ENCODE measurements around the gene EFS.

DNA sequence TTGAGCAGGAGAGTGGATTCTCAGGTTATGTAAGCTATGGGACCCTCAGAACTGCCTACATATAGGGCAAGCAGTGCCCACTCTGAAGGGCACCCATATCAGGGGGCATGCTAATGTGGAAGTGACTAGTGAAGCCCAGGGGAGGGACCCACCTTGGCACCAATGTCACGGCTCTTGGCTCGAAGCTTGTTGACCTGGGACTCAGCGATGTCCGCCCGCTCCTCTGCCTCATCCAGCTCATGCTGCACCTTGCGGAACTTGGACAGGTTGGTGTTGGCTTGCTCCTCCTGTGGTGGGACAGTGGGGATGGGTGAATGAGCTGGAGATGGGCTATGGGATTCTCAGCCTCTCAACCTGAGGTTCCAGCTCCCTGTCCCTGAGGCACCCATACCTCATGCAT lies 17.3 kb upstream of the EFS start:
- TF ChIP-seq CTCF (IDR thresholded peaks at IDR 0.05) (no peak), POLR2A (IDR thresholded peaks at IDR 0.05) (no peak)

Data from testis (tissue), 2 donors.